GM21576 (cell line): ENCODE data around the gene TAAR6.
"Not testable (repeated sequence)": the region's sequence is repeated elsewhere in the genome, so short reads cannot be mapped to it uniquely, and the experiment has no call there.

ENCODE experiments used
- ATAC-seq: cut with Tn5 transposase; IDR thresholded peaks from one replicate; pipeline ENCODE4 v1.9.1; 2021; ENCODE audit warnings: mild to moderate bottlenecking, moderate library complexity; ENCODE audit not compliant: unreplicated experiment

TAAR6 gene

GRCh38 chr6:132587424-132587823, 17.3 kb downstream of the TAAR6 start:
- no peak for ATAC-seq

GRCh38 chr6:132589454-132589853, 19.3 kb downstream of the TAAR6 start, which contains the start of gene TAAR5:
Gene TAAR5, minus strand, starts transcription at chr6:132589741. Its CDS starts 55 bp downstream, at chr6:132589686.
- no peak for ATAC-seq

GRCh38 chr6:132590362-132590761, 20.2 kb downstream of the TAAR6 start:
- no peak for ATAC-seq

- no peak for ATAC-seq
Measured at GRCh38 chr6:132592855-132593254, 22.7 kb downstream of the TAAR6 start.

- no peak for ATAC-seq
Measured at GRCh38 chr6:132596201-132596600, 26.1 kb downstream of the TAAR6 start.

GRCh38 chr6:132598473-132598872, 28.4 kb downstream of the TAAR6 start:
- peak; percentile 72 for ATAC-seq

GRCh38 chr6:132600900-132601299, 30.8 kb downstream of the TAAR6 start:
- not testable (repeated sequence) for ATAC-seq

GRCh38 chr6:132604635-132605152, 34.6 kb downstream of the TAAR6 start:
- no peak for ATAC-seq

GRCh38 chr6:132607544-132608233, 37.6 kb downstream of the TAAR6 start:
- ATAC-seq, result no peak

- no peak for ATAC-seq
Measured at GRCh38 chr6:132611616-132612015, 41.5 kb downstream of the TAAR6 start.

GRCh38 chr6:132612449-132613108, 42.5 kb downstream of the TAAR6 start:
- ATAC-seq, result no peak

GRCh38 chr6:132614554-132614953, 44.4 kb downstream of the TAAR6 start:
- ATAC-seq, result no peak

- ATAC-seq, result no peak
Measured at GRCh38 chr6:132616677-132617076, 46.6 kb downstream of the TAAR6 start.
